Amniotic epithelial cell (primary cell): ENCODE measurements around the gene SETD7.

Experiments
- DNase-seq: peaks from one replicate; pipeline ENCODE4 v3.0.0-alpha.2; 2010; ENCODE audit warnings: low read depth

Gene SETD7

GRCh38 chr4:139550724-139551429, 5.1 kb downstream of the SETD7 start:
- DNase-seq: peak; percentile 82

DNA sequence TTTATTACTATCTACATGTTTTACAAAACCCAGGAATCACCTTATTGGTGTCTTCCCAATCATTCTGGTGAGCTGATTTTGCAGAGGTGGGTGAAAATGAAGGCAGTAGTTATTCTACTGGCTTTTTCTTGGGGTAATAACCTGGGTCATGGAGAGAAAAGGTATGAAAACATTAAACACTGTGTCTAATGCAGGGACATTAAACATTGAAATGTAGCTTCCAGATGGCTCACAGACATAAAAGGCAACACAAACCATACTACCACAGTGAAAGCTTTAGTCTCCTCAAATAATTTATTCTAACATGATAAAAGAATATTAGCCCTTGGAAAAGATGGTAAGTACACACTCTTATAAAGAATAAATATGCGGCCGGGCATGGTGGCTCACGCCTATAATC, 8.0 kb downstream of the SETD7 start:
- no peak for DNase-seq

- DNase-seq: no peak
Observed at GRCh38 chr4:139540632-139541031, 15.4 kb downstream of the SETD7 start.

DNA sequence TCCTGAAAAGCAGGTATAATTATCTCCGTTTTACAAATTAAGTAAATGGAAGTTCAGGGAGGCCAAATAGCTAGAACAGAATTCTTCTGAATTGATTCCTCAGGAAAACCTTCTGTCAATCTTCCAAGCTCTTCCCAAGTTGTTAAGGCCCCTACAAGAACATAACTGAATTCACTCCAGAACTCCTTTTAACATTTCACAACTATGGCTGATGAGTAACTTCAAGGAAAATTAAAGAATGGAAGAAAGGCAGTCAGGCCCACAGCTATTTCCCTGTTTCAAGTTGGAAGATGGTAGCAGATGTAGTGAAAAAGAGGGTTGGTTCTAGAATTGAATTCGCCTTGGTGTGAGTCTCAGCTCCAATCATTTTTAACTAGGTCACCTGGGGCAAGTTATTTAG, 15.9 kb downstream of the SETD7 start:
- no peak for DNase-seq

DNA sequence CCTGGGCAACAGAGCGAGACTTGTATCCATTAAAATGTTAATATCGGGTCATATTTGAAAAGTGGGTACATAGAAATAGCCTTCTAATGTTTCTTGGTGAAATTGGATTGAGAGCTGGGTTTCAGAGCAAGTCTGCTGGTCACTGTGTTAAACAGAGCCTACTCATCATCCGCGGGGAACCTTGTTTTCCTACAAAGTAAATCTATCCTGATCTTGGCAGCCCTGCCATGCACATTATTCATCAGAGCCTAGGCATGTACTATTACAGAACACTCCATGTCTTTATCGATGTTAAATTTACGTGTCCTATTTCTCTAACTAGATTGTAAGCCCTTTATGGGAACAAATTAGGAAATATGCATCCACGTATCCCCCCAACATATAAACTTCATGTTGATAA, 18.7 kb downstream of the SETD7 start:
- no peak for DNase-seq

- DNase-seq: no peak
Observed at GRCh38 chr4:139535871-139536234, 20.2 kb downstream of the SETD7 start.

DNA sequence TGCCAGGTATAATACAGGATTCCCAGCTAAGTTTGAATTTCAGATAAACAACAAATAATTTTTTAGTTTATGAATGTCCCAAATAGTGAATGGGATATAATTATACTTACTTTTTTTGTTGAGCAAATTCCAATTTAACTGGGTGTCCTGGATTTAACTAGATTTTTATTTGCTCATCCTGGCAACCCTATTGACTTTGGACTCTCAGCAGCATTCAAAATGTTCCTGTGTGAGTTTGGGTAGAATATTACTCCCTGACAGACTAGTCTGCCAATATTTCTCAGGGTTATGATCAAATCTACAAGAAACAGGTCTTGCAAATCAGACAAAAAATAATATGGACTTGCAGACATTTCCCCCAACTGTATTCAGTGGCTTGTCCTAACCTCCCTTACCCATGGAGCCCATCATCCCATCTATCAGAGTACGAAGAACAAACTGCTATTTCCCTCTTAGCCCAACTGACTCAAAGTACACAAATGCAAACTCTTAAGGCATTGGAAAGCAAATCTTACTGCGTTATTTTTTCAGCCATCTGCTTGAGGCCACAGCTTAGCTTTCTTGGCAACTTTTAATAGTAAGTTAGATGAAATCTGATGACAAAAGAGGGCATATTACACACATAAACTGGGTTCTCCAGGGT, 20.7 kb downstream of the SETD7 start:
- no peak for DNase-seq

DNA sequence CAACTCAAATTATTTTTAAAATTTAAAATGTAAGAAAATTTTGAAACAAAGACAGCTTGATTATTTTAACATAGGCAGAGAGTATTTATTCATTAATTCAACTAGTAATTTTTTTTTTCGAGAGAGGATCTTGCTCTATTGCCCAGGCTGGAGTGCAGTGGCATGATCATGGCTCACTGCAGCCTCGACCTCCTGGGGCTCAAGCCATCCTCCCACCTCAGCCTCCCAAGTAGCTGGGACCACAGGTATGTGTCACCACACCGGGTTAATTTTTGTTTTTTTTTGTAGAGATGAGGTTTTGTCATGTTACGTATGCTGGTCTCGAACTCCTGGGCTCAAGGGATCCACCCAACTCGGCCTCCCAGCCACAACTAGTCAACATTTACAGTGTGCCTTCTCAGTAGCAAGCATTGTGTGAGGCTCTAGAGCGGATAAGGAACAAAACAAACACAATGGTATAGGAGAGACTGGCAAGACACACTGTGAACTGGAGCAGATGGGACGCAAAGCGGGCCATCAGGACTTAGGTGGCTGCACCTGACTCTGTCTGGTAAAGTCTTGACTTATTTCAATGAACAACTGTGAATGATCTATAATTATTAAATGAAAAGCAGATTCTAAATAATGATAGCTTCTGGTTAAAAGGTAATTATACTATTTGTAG, 21.6 kb downstream of the SETD7 start:
- DNase-seq: no peak

DNA sequence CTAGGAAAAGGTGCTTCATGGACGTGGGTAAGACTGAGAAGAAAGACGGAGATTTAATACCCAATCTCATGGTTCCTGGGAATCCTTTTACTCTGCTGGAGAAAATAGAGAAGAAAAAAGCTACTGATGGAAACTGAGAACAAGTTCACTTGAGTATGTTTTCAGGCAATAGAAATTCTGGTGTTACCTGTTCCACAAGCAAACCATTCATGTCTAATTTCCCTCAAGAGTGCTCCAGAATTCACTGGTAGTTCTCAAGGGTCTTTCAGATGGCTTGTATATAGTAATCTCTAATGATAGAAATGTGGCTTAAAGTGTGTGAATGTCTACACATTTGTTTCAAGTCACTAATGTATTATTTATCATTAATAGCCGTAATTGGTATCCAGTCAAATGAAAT, 22.5 kb downstream of the SETD7 start:
- no peak for DNase-seq

DNA sequence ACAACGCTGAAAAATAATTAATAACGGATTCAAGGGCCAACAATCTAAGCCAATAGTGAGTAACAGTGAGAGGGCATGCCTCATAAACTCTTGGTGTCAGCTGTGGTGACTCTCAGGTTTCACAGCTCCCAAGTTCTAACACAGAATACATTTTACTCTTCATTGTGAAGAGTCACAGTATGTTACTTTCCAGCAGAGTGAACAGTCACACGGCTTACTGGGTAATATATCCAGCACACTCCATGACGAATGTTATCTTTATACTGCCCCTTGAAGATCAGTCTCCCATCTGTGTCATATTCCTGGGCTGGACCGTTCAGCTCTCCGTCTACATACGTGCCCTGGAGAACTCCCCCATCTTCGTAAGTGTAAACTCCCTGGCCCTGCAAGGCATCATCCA, 23.1 kb downstream of the SETD7 start:
- no peak for DNase-seq

DNA sequence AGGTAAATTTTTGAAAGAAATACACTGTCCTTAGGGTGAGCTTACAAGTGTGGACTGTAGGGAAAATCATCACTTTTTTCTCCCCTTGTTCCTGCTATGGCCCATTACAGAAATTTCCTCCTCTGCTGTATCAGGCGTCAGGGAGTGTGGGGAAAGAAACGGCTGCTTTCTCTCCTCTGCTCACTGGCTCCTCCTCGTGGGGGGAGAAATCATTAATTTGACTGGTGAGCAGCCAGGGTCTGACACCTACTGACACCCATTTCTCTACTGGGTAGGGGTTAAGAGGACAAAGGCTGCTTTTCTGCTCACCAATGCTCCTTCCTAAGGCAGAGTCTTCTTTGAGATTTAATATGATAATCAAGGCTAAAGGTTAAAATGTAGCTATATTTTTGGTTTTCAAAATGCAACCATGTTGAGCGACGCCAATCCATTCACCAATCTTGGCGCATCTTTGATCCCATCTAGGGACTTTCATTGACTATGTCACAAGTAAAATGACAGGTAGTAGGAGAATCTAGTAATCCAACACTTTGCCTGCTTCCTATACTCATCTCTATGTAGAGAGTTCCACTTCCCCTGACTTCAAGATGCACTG, 25.1 kb downstream of the SETD7 start:
- peak; percentile 45 for DNase-seq

- peak; percentile 95 for DNase-seq
Observed at GRCh38 chr4:139528377-139529005, 27.5 kb downstream of the SETD7 start.

- DNase-seq: no peak
Observed at GRCh38 chr4:139526928-139527327, 29.1 kb downstream of the SETD7 start.

- no peak for DNase-seq
Observed at GRCh38 chr4:139525414-139525813, 30.6 kb downstream of the SETD7 start.

GRCh38 chr4:139524062-139524631, 31.9 kb downstream of the SETD7 start:
- DNase-seq: no peak

GRCh38 chr4:139523076-139523475, 32.9 kb downstream of the SETD7 start:
- DNase-seq: peak; percentile 21

- DNase-seq: no peak
Observed at GRCh38 chr4:139522457-139522856, 33.6 kb downstream of the SETD7 start.

GRCh38 chr4:139521754-139522401, 34.1 kb downstream of the SETD7 start:
- DNase-seq: no peak

DNA sequence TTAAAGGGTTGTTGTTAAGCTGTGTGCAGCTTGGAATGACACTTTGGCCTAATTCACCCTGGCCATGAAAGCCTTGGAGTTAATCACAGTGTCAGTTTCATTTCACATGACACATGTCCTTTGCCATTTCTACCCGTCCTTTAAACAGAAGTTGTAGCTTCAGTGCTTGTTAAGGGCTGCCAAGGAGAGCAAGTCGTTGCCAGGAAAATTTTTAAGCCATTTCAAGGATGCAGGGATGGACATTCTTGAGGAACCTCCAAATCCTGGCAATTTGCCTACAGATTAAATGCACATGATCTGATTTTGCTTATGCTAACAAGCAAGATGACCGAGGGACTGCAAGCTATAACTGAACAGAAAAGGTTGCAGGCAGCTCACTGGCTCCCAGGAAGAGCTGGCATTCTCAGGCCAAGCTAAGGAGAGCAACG, 40.5 kb downstream of the SETD7 start:
- no peak for DNase-seq

DNA sequence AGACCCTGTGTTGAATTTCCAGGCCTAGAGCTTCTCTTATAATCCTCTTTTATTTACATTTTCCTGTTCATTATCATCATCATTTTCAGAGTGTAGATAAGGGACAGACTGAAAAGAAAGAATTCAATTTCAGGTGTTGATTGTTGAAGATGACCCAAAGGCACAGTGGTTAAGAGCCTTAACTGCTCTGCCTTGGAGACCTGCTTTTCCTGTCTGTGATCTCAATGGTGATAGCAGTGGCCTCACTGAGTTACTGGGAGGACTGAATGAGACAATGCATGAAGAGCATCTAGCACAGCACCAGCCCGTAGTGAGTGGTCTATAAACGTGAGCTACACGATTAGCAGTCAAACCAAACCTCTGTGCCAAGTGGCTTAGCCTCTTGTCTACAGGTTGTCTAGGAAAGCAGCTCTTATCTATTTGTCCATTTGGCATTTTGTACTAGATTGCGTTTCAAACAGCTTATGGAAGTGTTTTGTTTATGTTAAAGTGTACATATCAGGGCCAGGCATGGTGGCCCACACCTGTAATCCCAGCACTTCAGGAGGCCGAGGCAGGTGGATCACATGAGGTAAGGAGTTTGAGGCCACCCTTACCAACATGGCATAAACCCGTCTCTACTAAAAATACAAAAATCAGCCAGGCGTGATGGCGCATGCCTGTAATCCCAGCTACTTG, 41.5 kb downstream of the SETD7 start:
- DNase-seq: no peak

GRCh38 chr4:139511320-139511719, 44.7 kb downstream of the SETD7 start:
- DNase-seq: no peak
